Measurements from ENCODE around the gene AURKB.
"Not testable (repeated sequence)": the region's sequence is repeated elsewhere in the genome, so short reads cannot be mapped to it uniquely, and the experiment has no call there.

Gene AURKB

GRCh38 chr17:8187517-8188262, 22.7 kb downstream of the AURKB start:
- DNase-seq, result peak; percentile 79

GRCh38 chr17:8186787-8187516, 23.4 kb downstream of the AURKB start:
- DNase-seq, result peak; percentile 54

GRCh38 chr17:8186446-8186786, 24.0 kb downstream of the AURKB start:
- DNase-seq, result no peak

- DNase-seq, result no peak
These were observed 24.6 kb downstream of the AURKB start for GRCh38 chr17:8185582-8186445.

GRCh38 chr17:8176998-8177731, 33.2 kb downstream of the AURKB start:
- no peak for DNase-seq

GRCh38 chr17:8176197-8176940, 34.0 kb downstream of the AURKB start, which contains the start of gene TMEM107:
TMEM107 (minus strand) TSS chr17:8176380; CDS start chr17:8176286, 94 bp downstream.
- DNase-seq, result no peak

- DNase-seq, result no peak
These were observed 34.6 kb downstream of the AURKB start for GRCh38 chr17:8175795-8176196.

- no peak for DNase-seq
These were observed 36.5 kb downstream of the AURKB start for GRCh38 chr17:8173871-8174322.

- DNase-seq, result peak; percentile 61
These were observed 37.1 kb downstream of the AURKB start for GRCh38 chr17:8173056-8173870.

- not testable (repeated sequence) for DNase-seq
These were observed 40.2 kb downstream of the AURKB start for GRCh38 chr17:8170186-8170585.

- DNase-seq, result no peak
These were observed 42.8 kb downstream of the AURKB start for GRCh38 chr17:8167526-8167925.

GRCh38 chr17:8166731-8167130, 43.6 kb downstream of the AURKB start:
- DNase-seq, result no peak

GRCh38 chr17:8164815-8165131, 45.6 kb downstream of the AURKB start:
- no peak for DNase-seq

- no peak for DNase-seq
These were observed 46.2 kb downstream of the AURKB start for GRCh38 chr17:8163978-8164814.

- DNase-seq, result no peak
These were observed 47.1 kb downstream of the AURKB start for GRCh38 chr17:8162997-8163977.

- DNase-seq, result no peak
These were observed 48.0 kb downstream of the AURKB start, which contains the start of gene VAMP2 for GRCh38 chr17:8162233-8162996. VAMP2 (minus strand) TSS chr17:8162948; CDS start chr17:8162879, 69 bp downstream.

GRCh38 chr17:8161289-8162232, 48.8 kb downstream of the AURKB start:
- DNase-seq, result no peak

Data from NCI-H524 treated with DMSO at 0.1 percent for 48 hours (cell line).